ENCODE measurements around the gene RHEB. TPM values are rescaled to one million over a fixed set of nuclear protein-coding genes. Genes with fewer than 3 reads are reported as not detected.

Gene RHEB
- total and polyA plus RNA-seq, 2 experiments from 2014 or later, result 111 to 135 TPM

- TF ChIP-seq, protein P1, sequence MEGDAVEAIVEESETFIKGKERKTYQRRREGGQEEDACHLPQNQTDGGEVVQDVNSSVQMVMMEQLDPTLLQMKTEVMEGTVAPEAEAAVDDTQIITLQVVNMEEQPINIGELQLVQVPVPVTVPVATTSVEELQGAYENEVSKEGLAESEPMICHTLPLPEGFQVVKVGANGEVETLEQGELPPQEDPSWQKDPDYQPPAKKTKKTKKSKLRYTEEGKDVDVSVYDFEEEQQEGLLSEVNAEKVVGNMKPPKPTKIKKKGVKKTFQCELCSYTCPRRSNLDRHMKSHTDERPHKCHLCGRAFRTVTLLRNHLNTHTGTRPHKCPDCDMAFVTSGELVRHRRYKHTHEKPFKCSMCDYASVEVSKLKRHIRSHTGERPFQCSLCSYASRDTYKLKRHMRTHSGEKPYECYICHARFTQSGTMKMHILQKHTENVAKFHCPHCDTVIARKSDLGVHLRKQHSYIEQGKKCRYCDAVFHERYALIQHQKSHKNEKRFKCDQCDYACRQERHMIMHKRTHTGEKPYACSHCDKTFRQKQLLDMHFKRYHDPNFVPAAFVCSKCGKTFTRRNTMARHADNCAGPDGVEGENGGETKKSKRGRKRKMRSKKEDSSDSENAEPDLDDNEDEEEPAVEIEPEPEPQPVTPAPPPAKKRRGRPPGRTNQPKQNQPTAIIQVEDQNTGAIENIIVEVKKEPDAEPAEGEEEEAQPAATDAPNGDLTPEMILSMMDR (IDR thresholded peaks at IDR 0.05; ENCODE audit: poor library complexity), result no peak
- no peak for TF ChIP-seq EZH2 (IDR thresholded peaks at IDR 0.05; ENCODE audit: borderline replicate concordance)
- 87% methylated on average over 15 of the region's 15 CpGs for WGBS (ENCODE audit: low lambda C conversion rate, missing lambda C conversion rate)
- no peaks in the 10 kb centered on the region for H3K36me3 ChIP-seq (replicated peaks; ENCODE audit: insufficient read depth, low read depth)
- H3K4me1 ChIP-seq (ENCODE audit: insufficient read depth), result no peaks in the 10 kb centered on the region
- no peaks in the 10 kb centered on the region for H3K79me2 ChIP-seq
- H3K27ac ChIP-seq, result no peak overlapping the region
- no peak overlapping the region for H3K4me2 ChIP-seq
- H3K9me2 ChIP-seq (replicated peaks; ENCODE audit: insufficient read depth), result no peaks in the 10 kb centered on the region
- no peaks in the 10 kb centered on the region for H3K27me3 ChIP-seq
- H4K20me1 ChIP-seq (ENCODE audit: insufficient read depth, poor library complexity, severe bottlenecking), result no peaks in the 10 kb centered on the region
- H2AFZ ChIP-seq, result no peak overlapping the region
- H3K4me3 ChIP-seq, result no peak overlapping the region
- H3K9me3 ChIP-seq (ENCODE audit: low read depth), result no peaks in the 10 kb centered on the region
- no peak for DNase-seq (ENCODE audit: low spot score)
Measured at GRCh38 chr7:151452680-151453325, 66.9 kb downstream of the RHEB start.

DNA sequence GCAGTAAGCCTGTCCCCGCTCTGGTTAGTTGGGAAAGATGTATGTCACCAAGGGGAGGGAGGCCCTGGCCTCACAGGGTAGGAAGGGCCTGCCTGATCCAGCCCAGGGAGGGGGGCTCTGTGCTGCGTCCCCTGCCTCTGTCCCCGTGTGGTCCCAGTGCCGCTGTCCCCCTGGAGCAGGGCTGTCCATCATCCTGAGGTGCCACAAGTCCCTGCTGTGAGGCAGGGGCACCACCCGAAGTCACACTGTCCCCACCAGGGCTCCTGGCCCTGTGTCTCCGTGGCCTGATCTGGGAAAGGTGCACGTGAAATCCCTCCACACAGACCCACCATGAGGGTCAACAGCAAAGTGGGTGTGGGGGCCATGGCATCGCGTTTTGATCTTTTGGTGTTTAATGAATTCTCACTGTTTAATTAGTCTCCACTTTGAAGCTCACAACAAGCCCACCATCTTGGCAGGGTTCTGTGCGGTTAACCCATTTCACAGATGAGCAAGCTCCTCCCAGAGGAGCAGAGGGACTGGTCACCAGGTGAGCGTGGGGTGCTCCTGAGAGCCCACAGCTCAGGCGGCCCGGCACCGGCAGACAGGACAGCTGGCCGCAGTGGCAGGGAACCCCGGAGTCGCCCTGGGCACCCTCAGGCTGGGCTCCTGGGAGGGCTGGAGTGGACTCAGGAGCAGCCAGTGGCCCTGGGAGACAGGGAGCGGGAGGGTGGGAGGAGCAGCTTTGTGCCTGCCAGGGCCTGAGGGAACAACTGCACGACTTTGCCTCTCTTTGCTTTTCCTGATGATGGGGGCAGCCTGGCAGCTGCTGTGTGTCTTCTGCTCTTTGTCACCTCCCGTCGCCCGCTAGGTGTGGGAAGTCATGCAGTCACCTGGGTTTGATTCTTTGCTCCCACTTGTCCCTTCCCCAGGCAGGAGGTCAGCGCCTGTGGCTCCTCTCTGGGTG lies 67.8 kb downstream of the RHEB start:
- H3K36me3 ChIP-seq (replicated peaks; ENCODE audit: insufficient read depth, low read depth), result no peaks in the 10 kb centered on the region
- 88% methylated on average over 22 of the region's 23 CpGs for WGBS (ENCODE audit: low lambda C conversion rate, missing lambda C conversion rate)
- H3K79me2 ChIP-seq, result no peaks in the 10 kb centered on the region
- DNase-seq (ENCODE audit: low spot score), result no peak
- no peak overlapping the region for H3K4me2 ChIP-seq
- H3K4me1 ChIP-seq (ENCODE audit: insufficient read depth), result no peaks in the 10 kb centered on the region
- H3K9me2 ChIP-seq (replicated peaks; ENCODE audit: insufficient read depth), result no peaks in the 10 kb centered on the region
- no peaks in the 10 kb centered on the region for H3K9me3 ChIP-seq (ENCODE audit: low read depth)
- H4K20me1 ChIP-seq (ENCODE audit: insufficient read depth, poor library complexity, severe bottlenecking), result no peaks in the 10 kb centered on the region
- no peak overlapping the region for H3K27ac ChIP-seq
- no peak overlapping the region for H3K4me3 ChIP-seq
- no peak overlapping the region for H2AFZ ChIP-seq
- no peak for TF ChIP-seq EZH2phosphoT487 (IDR thresholded peaks at IDR 0.05; ENCODE audit: low read depth, severe bottlenecking, unreplicated experiment)
- no peak for TF ChIP-seq EZH2 (IDR thresholded peaks at IDR 0.05; ENCODE audit: borderline replicate concordance)
- TF ChIP-seq, protein P1 (IDR thresholded peaks at IDR 0.05; ENCODE audit: poor library complexity), result no peak
- no peaks in the 10 kb centered on the region for H3K27me3 ChIP-seq

GRCh38 chr7:151451156-151451555 lies 68.5 kb downstream of the RHEB start:
- no peak overlapping the region for H3K4me3 ChIP-seq
- no peaks in the 10 kb centered on the region for H3K79me2 ChIP-seq
- TF ChIP-seq EZH2 (IDR thresholded peaks at IDR 0.05; ENCODE audit: borderline replicate concordance) (no peak), EZH2phosphoT487 (IDR thresholded peaks at IDR 0.05; ENCODE audit: low read depth, severe bottlenecking, unreplicated experiment) (no peak)
- TF ChIP-seq, protein P1 (IDR thresholded peaks at IDR 0.05; ENCODE audit: poor library complexity), result no peak
- DNase-seq (ENCODE audit: low spot score), result no peak
- H3K27me3 ChIP-seq, result no peaks in the 10 kb centered on the region
- H4K20me1 ChIP-seq (ENCODE audit: insufficient read depth, poor library complexity, severe bottlenecking), result no peaks in the 10 kb centered on the region
- H3K9me3 ChIP-seq (ENCODE audit: low read depth), result no peaks in the 10 kb centered on the region
- no peaks in the 10 kb centered on the region for H3K4me1 ChIP-seq (ENCODE audit: insufficient read depth)
- H2AFZ ChIP-seq, result no peak overlapping the region
- no peaks in the 10 kb centered on the region for H3K9me2 ChIP-seq (replicated peaks; ENCODE audit: insufficient read depth)
- no peak overlapping the region for H3K4me2 ChIP-seq
- H3K27ac ChIP-seq, result no peak overlapping the region
- WGBS (ENCODE audit: low lambda C conversion rate, missing lambda C conversion rate), result 74% methylated on average over 5 of the region's 5 CpGs
- no peaks in the 10 kb centered on the region for H3K36me3 ChIP-seq (replicated peaks; ENCODE audit: insufficient read depth, low read depth)

All from hepatocyte (in vitro differentiated cells).